Measurements from ENCODE around the gene MRPL47. TPM values are rescaled to one million over a fixed set of nuclear protein-coding genes. Genes with fewer than 3 reads are reported as not detected.

The MRPL47 gene
- total RNA-seq, 2 donors from 2014 or later: 22.1 to 28.0 TPM

DNA sequence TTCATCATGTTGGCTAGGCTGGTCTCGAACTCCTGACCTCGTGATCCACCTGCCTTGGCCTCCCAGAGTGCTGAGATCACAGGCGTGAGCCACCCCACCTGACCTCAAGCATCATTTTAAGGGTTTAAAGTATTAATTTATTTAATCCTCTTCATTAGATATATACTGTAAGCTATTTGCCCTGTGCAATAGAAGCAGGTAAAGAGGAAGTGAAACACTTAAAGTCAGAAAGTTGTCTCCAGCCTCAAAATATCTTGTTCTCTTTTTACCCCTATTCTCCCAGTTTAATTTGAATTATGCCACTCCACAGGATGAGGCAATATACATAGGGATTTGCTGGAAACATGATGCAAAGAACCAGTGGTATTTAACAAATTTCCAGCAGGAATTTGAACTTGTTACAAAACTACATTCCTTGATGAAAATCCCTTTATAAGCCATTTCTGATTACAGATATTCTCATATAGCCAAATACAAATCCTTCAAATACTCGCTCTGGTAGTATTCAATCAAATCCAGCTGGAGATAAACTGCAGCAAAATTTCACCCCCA, 2.2 kb upstream of the MRPL47 start:
- Histone ChIP-seq H3K27me3 (replicated peaks; ENCODE audit: insufficient read depth) (no peaks in the 10 kb centered on the region), H3K27ac (no peak overlapping the region), H3K36me3 (no peaks in the 10 kb centered on the region), H3K4me3 (no peak overlapping the region), H3K4me1 (ENCODE audit: control insufficient read depth in 1 of 2, low read depth in 2 of 2) (peaks cover 17 to 21% of the 10 kb centered on the region in 2 donors), H3K9me3 (no peaks in the 10 kb centered on the region)
- TF ChIP-seq CTCF (IDR thresholded peaks at IDR 0.05): no peak
- no peak for ATAC-seq (ENCODE audit: insufficient number of reproducible peaks, low FRiP score, low read depth)
- DNase-seq (ENCODE audit: low spot score): no peak

DNA sequence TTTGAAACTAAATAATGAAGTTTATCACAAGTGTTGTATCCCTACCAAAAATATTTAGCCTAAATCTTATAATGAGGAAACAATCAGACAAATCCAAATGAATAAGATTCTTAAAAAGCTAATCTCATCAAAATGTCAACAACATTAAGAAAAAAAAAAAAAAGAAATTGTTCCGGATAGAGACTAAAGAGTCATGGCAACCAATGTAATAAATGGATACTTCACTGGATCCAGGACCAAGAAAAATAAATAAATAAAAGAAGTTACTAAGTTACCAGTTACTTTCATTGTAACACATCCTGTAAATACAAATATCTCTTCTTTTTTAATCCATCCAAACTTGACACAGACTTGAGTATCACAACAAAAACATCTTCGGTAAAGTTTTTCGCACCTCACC, 607 bp downstream of the MRPL47 start:
- no peaks in the 10 kb centered on the region for H3K9me3 ChIP-seq
- H3K4me3 ChIP-seq: peak overlapping the region; percentile 77
- H3K27ac ChIP-seq: peak overlapping the region; percentile 67 to 85
- peaks cover 17 to 21% of the 10 kb centered on the region in 2 donors for H3K4me1 ChIP-seq (ENCODE audit: control insufficient read depth in 1 of 2, low read depth in 2 of 2)
- ATAC-seq (ENCODE audit: insufficient number of reproducible peaks, low FRiP score, low read depth) (no peak), DNase-seq (ENCODE audit: low spot score) (no peak)
- no peaks in the 10 kb centered on the region for H3K27me3 ChIP-seq (replicated peaks; ENCODE audit: insufficient read depth)
- H3K36me3 ChIP-seq: peaks cover 18% of the 10 kb centered on the region
- no peak for TF ChIP-seq CTCF (IDR thresholded peaks at IDR 0.05)

DNA sequence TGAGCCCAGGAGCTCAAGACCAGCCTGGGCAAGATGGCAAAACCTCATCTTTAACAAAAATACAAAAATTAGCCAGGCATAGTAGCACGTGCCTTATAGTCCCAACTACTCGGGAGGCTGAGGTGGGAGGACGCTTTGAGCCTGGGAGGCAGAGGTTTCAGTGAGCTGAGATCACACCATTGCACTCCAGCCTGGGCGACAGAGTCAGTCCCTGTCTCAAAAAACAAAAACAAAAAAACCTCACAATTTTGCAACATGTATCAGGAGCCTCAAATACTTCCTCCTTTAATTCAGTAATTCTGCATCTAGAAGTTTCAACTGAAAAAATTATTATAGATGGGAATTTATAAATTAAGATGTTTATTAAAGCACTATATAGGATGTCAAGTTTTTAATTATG, 1.1 kb downstream of the MRPL47 start:
- no peak for DNase-seq (ENCODE audit: low spot score)
- Histone ChIP-seq H3K27ac (no peak overlapping the region), H3K36me3 (peaks cover 18% of the 10 kb centered on the region), H3K4me3 (peak overlapping the region; percentile 77), H3K27me3 (replicated peaks; ENCODE audit: insufficient read depth) (no peaks in the 10 kb centered on the region), H3K9me3 (no peaks in the 10 kb centered on the region), H3K4me1 (ENCODE audit: control insufficient read depth in 1 of 2, low read depth in 2 of 2) (peaks cover 17 to 21% of the 10 kb centered on the region in 2 donors)
- no peak for ATAC-seq (ENCODE audit: insufficient number of reproducible peaks, low FRiP score, low read depth)
- no peak for TF ChIP-seq CTCF (IDR thresholded peaks at IDR 0.05)

DNA sequence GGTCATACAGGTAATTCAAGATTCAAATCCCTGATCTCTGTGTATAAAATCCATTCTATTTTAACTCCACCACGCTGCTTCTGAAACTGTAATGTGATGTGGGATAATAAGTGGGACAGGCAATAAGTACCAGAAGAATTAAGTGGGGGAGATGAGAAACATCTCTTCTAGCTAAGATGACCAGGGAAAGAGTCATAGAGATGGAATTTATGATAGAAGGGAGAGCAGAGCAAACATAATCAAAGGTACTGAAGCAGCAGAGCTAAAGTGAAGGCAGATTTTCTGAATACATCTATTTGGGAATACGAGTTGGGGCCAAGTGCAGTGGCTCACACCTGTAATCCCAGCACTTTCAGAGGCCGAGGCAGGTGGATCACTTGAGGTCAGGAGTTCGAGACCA, 4.9 kb downstream of the MRPL47 start:
- Histone ChIP-seq H3K27me3 (replicated peaks; ENCODE audit: insufficient read depth) (no peaks in the 10 kb centered on the region), H3K4me3 (no peak overlapping the region), H3K36me3 (peaks cover 31% of the 10 kb centered on the region), H3K9me3 (no peaks in the 10 kb centered on the region), H3K27ac (no peak overlapping the region), H3K4me1 (ENCODE audit: control insufficient read depth in 1 of 2, low read depth in 2 of 2) (peaks cover 7 to 11% of the 10 kb centered on the region in 2 donors)
- TF ChIP-seq CTCF (IDR thresholded peaks at IDR 0.05): no peak
- no peak for DNase-seq (ENCODE audit: low spot score)
- ATAC-seq (ENCODE audit: insufficient number of reproducible peaks, low FRiP score, low read depth): no peak

GRCh38 chr3:179591313-179591712, 13.1 kb downstream of the MRPL47 start:
- no peak for TF ChIP-seq CTCF (IDR thresholded peaks at IDR 0.05)
- Histone ChIP-seq H3K27me3 (replicated peaks; ENCODE audit: insufficient read depth) (no peaks in the 10 kb centered on the region), H3K36me3 (peaks cover 27% of the 10 kb centered on the region), H3K4me3 (no peak overlapping the region), H3K4me1 (ENCODE audit: control insufficient read depth in 1 of 2, low read depth in 2 of 2) (peaks cover 5 to 10% of the 10 kb centered on the region in 2 donors), H3K9me3 (no peaks in the 10 kb centered on the region), H3K27ac (no peak overlapping the region)
- DNase-seq (ENCODE audit: low spot score): no peak
- ATAC-seq (ENCODE audit: insufficient number of reproducible peaks, low FRiP score, low read depth): no peak
